ENCODE data around the gene ACTRT2.

Gene ACTRT2

GRCh38 chr1:3021233-3021671 lies at the start of gene ACTRT2:
Gene ACTRT2, plus strand, starts transcription at chr1:3021467. Its CDS starts 220 bp downstream, at chr1:3021687.
- DNase-seq (ENCODE audit: low spot score), result no peak

- DNase-seq (ENCODE audit: low spot score), result no peak
These were observed 49.7 kb upstream of the ACTRT2 start for GRCh38 chr1:2971609-2972008.

- no peak for DNase-seq (ENCODE audit: low spot score)
These were observed 49.0 kb upstream of the ACTRT2 start for GRCh38 chr1:2972011-2972878.

DNA sequence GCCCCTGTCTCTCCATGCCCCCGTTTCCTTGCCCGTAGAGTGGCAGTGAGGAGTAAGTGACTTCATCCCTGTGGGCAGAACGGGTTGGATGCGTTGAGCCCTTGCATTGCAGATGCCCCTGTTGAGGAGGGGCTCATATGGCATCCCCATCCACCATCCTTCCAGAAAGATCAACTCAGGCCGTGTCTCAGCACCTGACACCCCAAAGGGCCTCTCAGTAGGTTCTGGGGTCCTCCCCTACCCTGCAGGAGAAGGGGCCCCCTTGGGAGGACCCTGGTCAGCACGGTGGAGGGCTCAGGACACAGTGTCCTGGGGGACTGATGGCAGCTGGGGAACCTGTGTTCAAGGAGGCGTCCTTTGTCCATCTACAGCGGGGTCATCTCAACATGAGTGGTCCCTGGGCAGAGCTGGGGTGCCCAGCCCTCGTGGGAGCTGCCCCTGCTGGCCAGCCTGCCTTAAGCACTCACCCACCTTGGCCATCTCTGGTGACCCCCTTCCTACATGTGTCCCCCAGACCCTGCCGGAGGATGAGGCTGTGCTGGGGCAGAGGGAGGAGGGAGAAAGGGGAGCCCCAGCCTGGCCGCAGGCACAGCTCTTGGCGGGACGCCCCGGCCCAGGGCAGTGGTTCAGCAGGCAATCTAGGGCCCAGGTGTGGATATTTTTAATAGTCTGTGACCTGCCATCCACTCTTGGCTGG lies 48.2 kb upstream of the ACTRT2 start:
- no peak for DNase-seq (ENCODE audit: low spot score)

DNA sequence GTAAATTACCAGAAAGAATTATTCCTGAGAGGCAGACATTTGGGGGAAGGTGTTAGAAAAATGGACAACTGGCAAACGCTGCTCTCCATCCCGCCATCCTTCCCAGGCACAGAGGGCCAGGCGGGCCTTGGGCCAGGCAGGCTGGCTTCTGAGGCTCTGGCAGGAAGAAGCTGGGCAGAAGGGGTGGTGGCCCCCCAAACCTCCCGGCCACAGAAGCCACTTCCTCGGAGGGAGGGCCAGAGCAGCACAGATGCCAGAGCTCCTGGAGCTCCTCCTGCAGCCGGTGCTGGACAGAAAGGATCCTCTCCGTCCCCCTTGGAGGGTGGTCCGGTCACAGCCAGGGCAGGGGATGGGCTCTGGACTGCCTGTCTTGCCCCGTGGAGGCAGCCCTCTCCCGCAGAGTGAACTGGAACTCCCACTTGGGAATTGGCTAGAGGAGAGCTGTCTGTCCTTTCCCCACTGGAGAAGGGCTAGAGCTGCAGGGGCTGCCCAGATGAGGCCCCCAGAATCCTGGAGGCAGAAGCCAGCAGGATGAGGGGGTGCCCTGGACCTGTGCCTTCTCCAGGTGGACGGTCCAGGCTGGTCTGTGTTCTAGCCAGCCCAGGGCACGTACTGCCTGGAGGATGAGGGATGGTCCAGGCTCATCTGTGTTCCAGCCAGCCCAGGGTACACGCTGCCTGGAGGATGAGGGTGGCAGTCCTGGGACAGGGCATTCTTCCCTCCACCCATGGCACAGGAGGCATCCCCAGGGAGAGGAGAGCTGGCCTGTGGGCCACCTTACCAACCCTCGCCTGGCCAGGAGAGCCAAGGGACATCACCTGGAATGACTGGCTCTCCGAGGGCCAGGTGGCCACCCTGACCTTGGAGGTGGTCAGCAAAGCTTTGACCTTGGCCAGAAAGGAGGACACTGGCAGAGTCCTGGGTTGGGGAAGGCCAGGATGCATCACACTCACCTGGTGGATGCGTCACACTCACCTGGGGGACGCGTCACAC lies 47.4 kb upstream of the ACTRT2 start:
- DNase-seq (ENCODE audit: low spot score), result no peak

- DNase-seq (ENCODE audit: low spot score), result no peak
These were observed 46.5 kb upstream of the ACTRT2 start for GRCh38 chr1:2974701-2975301.

- no peak for DNase-seq (ENCODE audit: low spot score)
These were observed 45.6 kb upstream of the ACTRT2 start for GRCh38 chr1:2975466-2976179.

DNA sequence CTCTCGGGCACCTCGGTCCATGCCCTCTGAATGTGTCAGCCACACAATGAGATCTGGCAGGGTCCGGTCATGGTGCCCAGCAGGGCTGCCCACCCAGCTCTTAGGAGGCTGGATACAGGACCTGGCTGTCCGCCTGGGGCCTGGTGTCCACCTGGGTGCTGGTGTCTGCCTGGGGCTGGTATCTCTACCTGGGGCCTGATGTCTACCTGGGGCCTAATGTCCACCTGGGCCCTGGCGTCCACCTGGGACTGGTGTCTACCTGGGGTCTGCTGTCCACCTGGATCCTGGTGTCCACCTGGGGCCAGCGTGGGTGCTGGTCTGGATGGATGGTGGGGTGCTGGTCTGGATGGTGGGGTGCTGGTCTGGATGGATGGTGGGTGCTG lies 45.1 kb upstream of the ACTRT2 start:
- DNase-seq (ENCODE audit: low spot score), result no peak

- DNase-seq (ENCODE audit: low spot score), result no peak
These were observed 43.2 kb upstream of the ACTRT2 start for GRCh38 chr1:2977886-2978611.

GRCh38 chr1:2978691-2979190 lies 42.5 kb upstream of the ACTRT2 start:
- no peak for DNase-seq (ENCODE audit: low spot score)

GRCh38 chr1:2979191-2980072 lies 41.8 kb upstream of the ACTRT2 start:
- no peak for DNase-seq (ENCODE audit: low spot score)

DNA sequence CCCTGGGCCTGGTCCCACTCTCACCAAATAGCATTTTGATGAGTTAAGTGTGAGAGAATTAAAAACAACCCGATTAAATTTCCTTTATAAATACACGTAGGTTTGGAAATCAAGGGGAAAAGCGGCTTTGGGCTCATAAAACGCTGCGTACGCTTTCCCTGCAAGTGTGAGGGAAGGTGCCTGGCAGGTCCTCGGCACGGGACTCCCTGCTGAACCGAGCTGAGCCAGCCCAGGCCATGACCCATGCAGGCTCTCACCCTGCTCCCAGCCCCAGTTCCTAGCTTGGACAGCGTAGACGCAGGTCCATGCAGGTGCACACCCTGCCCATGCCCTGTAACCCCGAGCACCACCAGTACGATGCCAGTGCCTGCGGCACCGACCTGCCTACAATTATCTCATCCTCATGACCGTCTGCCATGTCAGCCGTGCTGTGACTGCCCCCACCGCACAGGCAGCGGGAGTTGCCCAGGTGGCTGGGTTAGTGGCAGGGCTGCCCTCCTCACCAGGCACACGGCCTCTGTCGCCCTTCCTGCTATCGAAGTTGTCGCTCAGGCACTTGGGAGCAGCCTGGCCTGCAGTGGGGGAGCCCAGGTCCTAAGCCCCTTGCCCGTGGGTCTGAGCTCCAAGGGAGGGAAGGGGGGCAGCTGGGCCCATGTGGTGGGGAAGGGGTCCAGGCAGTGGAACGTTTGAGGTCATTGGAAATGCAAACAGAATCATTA lies 41.0 kb upstream of the ACTRT2 start:
- DNase-seq (ENCODE audit: low spot score), result no peak

DNA sequence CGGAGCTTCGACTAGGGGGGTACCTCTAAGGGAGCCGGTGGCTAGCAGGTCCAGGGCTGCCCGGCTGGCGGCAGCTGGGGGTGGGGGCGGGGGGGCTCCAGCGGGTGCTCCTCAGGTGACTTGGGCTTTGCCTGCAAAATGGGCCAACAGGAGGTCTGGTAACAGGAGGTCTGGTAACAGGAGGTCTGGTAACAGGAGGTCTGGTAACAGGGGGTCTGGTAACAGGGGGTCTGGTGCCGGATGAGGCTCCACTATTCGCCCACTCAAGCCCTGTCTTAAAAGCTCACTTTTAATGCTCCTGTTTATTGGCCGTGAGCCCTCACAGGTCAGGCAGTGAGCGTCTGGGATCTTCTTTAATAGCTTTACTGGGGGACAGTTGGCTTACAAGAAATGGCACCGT lies 40.4 kb upstream of the ACTRT2 start:
- DNase-seq (ENCODE audit: low spot score), result no peak

DNA sequence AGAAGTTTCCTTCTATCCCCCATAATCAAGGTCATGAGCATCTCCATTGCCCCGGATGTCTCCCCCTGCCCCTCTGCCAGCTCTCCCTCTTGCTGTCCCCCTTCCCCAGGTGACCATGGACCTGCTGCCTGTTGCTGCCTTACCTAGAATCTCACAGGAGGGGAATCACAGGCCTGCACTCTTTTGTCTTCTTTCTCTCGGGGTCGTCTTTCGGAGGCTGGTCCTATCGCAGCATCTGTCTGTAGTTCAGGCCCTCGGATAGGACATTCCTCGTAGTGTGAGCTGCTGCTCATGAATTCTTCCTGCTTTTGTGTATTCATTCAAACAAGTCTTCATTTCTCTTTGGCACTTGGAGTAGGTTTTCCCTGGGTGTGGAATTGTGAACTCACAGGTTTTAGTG lies 39.9 kb upstream of the ACTRT2 start:
- no peak for DNase-seq (ENCODE audit: low spot score)

DNA sequence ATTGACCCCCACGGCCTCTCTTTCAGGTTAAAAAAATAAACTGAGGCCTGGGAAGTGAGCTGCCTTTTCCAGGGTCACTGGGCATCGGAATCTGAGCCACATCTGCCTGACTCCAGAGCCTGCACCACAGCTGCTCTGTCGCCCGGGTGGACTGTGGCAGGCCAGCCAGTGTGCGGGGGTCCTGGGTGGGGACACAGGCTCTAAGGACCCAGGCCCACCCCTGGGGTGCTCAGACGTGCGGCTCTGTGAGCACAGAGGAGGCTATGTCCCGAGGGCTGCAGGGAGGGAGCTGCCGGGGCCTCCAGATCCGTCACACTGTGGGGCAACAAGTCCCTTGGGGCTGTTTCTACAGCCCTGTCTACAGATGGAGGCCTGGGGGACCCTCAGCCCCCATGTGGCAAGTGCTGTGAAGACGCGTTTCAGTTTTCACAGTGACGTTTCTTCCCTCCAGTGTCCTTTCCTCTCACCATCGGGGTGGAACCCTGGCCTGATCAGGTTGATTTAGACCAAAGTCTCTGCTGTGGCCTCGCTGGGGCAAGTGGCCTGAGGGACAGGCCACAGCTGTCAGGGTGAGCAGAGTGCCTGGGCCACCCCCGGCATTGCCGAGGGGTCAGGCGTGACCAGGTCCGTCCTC lies 39.2 kb upstream of the ACTRT2 start:
- no peak for DNase-seq (ENCODE audit: low spot score)

- no peak for DNase-seq (ENCODE audit: low spot score)
These were observed 38.5 kb upstream of the ACTRT2 start for GRCh38 chr1:2982615-2983318.

DNA sequence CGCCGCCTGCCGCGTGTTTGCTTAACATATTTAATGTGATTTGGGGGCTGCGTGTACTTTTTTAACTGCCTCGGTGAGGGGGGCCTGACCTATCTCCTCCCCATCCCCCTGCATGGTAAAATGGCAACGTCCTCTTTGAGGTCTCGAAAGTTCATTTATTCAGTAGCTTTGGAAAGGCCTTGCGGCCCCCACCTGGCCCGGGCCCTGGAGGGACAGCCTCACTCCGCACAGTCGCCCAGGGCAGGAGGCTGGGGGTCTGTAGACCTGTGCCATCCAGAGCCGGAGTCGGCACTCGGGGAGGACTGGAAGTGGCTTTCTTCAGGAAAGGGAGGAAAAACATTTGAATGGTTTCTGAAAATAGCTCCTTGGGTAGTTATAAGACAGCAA lies 38.0 kb upstream of the ACTRT2 start:
- DNase-seq (ENCODE audit: low spot score), result no peak
